ENCODE data around the gene ARHGAP31.

ARHGAP31 gene

GRCh38 chr3:119313461-119313860 lies 19.3 kb downstream of the ARHGAP31 start:
- Histone ChIP-seq H3K4me3 (ENCODE audit: low read depth, low read length) (no peak overlapping the region), H3K9me3 (ENCODE audit: control insufficient read depth, insufficient read depth, low read depth, low read length) (no peaks in the 10 kb centered on the region), H3K4me1 (ENCODE audit: control insufficient read depth, insufficient read depth, low read length) (no peaks in the 10 kb centered on the region), H3K27ac (ENCODE audit: extremely low read depth, low read depth, low read length) (no peak overlapping the region), H3K36me3 (ENCODE audit: control insufficient read depth in 2 of 2, insufficient read depth in 1 of 2, low read length in 2 of 2) (peaks cover 0 to 3% of the 10 kb centered on the region in 2 experiments; a peak in 1 of 3 replicates)
- ChIA-PET CTCF (no interaction called here), POLR2A (no interaction called here)
- no peak for TF ChIP-seq ZFP37 (tag by site-specific recombination; IDR thresholded peaks at IDR 0.05)
- no peak for TF ChIP-seq ZNF274 (IDR thresholded peaks at IDR 0.05; ENCODE audit: low read length)
- no peak for TF ChIP-seq ZNF274 (tag by site-specific recombination; IDR thresholded peaks at IDR 0.05; ENCODE audit: borderline replicate concordance)

- Histone ChIP-seq H3K4me1 (ENCODE audit: control insufficient read depth, insufficient read depth, low read length) (no peaks in the 10 kb centered on the region), H3K9me3 (ENCODE audit: control insufficient read depth, insufficient read depth, low read depth, low read length) (no peaks in the 10 kb centered on the region), H3K36me3 (ENCODE audit: control insufficient read depth in 2 of 2, insufficient read depth in 1 of 2, low read length in 2 of 2) (peaks cover 0 to 3% of the 10 kb centered on the region in 2 experiments; a peak in 1 of 3 replicates), H3K27ac (ENCODE audit: extremely low read depth, low read depth, low read length) (no peak overlapping the region), H3K4me3 (ENCODE audit: low read depth, low read length) (no peak overlapping the region)
- TF ChIP-seq ZNF521 (tag by site-specific recombination; IDR thresholded peaks at IDR 0.05) = no peak
- no peak for TF ChIP-seq ZNF610 (tag by site-specific recombination; IDR thresholded peaks at IDR 0.05; ENCODE audit: borderline replicate concordance)
- TF ChIP-seq IKZF3 (tag by site-specific recombination; IDR thresholded peaks at IDR 0.05) = no peak
- no peak for TF ChIP-seq MYNN (tag by site-specific recombination; IDR thresholded peaks at IDR 0.05; ENCODE audit: borderline replicate concordance)
- no peak for TF ChIP-seq ZNF248 (tag by site-specific recombination; IDR thresholded peaks at IDR 0.05)
- no peak for TF ChIP-seq ZBTB6 (tag by site-specific recombination; IDR thresholded peaks at IDR 0.05)
- TF ChIP-seq ZBTB7A (tag by site-specific recombination; IDR thresholded peaks at IDR 0.05; ENCODE audit: low read depth) = no peak
- TF ChIP-seq ZNF366 (tag by site-specific recombination; conservative IDR thresholded peaks at IDR 0.05) = no peak
- no peak for TF ChIP-seq ZNF529 (tag by site-specific recombination; IDR thresholded peaks at IDR 0.05; ENCODE audit: insufficient replicate concordance)
- no peak for TF ChIP-seq ZNF513 (tag by site-specific recombination; IDR thresholded peaks at IDR 0.05)
- TF ChIP-seq ZNF274 (IDR thresholded peaks at IDR 0.05; ENCODE audit: low read length) = no peak
- TF ChIP-seq ZNF274 (tag by site-specific recombination; IDR thresholded peaks at IDR 0.05; ENCODE audit: borderline replicate concordance) = no peak
- no peak for TF ChIP-seq ZNF624 (tag by site-specific recombination; IDR thresholded peaks at IDR 0.05)
- ChIA-PET POLR2A (interaction anchor here (1.0 kb wide), 1 partner anchor 21 kb away, joined by 3 read pairs; the partner anchor contains the start of gene ARHGAP31), CTCF (no interaction called here)
Observed at GRCh38 chr3:119314821-119315220, 20.6 kb downstream of the ARHGAP31 start.

GRCh38 chr3:119315600-119316312 lies 21.6 kb downstream of the ARHGAP31 start:
- TF ChIP-seq ZFP69B (tag by site-specific recombination; IDR thresholded peaks at IDR 0.05) = no peak
- TF ChIP-seq ZXDB (tag by site-specific recombination; IDR thresholded peaks at IDR 0.05) = no peak
- TF ChIP-seq INSM2 (tag by site-specific recombination; IDR thresholded peaks at IDR 0.05) = no peak
- TF ChIP-seq KLF17 (tag by site-specific recombination; IDR thresholded peaks at IDR 0.05) = no peak
- no peak for TF ChIP-seq ZNF791 (tag by site-specific recombination; IDR thresholded peaks at IDR 0.05)
- TF ChIP-seq IKZF3 (tag by site-specific recombination; IDR thresholded peaks at IDR 0.05) = no peak
- no peak for TF ChIP-seq ZNF202 (tag by site-specific recombination; IDR thresholded peaks at IDR 0.05; ENCODE audit: borderline replicate concordance)
- TF ChIP-seq ZBTB7A (tag by site-specific recombination; IDR thresholded peaks at IDR 0.05; ENCODE audit: low read depth) = no peak
- no peak for TF ChIP-seq ZNF10 (tag by site-specific recombination; IDR thresholded peaks at IDR 0.05)
- no peak for TF ChIP-seq ATF2 (tag by site-specific recombination; IDR thresholded peaks at IDR 0.05; ENCODE audit: low read depth)
- TF ChIP-seq ZNF157 (tag by site-specific recombination; IDR thresholded peaks at IDR 0.05) = no peak
- ChIA-PET POLR2A (no interaction called here), CTCF (interaction anchor here (0.6 kb wide), 1 partner anchor 202 kb away, joined by 6 read pairs; no protein-coding TSS in a partner anchor)
- no peaks in the 10 kb centered on the region for H3K9me3 ChIP-seq (ENCODE audit: control insufficient read depth, insufficient read depth, low read depth, low read length)
- H3K36me3 ChIP-seq (ENCODE audit: control insufficient read depth in 2 of 2, insufficient read depth in 1 of 2, low read length in 2 of 2) = peaks cover 0 to 3% of the 10 kb centered on the region in 2 experiments; a peak in 1 of 3 replicates
- H3K4me1 ChIP-seq (ENCODE audit: control insufficient read depth, insufficient read depth, low read length) = no peaks in the 10 kb centered on the region
- H3K4me3 ChIP-seq (ENCODE audit: low read depth, low read length) = no peak overlapping the region
- H3K27ac ChIP-seq (ENCODE audit: extremely low read depth, low read depth, low read length) = no peak overlapping the region
